ENCODE results near the gene MEGF11.

DNA sequence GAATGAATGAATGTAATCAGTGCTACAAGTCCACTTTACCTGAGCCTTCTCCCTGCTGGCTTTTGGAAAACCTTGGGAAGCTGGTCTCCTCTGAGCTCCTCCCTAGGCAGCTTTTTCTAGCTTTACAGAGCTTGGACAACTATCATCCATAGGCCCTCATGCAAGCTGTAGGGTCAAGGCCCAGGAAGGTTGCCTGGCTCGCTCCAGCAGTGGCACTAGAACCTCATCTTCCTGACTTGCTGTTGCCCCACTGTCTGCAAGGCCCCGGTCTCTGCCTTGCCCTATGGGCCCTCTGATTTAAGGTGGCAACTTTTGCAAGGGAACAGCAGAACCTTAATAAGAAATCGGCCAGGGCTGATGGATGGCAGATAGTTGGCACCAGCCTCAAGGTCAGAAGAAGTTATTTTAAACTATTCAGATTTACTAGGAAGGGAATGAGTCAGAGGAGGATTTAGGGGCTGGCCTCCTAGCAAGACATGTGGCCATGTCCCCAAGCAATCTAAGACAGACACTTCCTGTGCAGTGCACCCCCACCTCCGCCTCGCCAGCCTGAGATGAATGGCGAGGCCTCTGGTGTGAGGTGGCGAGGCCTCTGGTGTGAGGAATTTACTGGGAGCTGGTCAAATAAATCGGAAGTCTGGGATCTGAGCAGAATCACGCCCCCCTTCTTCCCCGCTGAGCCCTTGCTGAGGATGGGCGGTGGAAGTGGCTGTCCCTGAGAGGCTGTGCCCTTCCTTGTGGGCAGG lies 180.8 kb downstream of the MEGF11 start:
- no peak for TF ChIP-seq POLR2A (IDR thresholded peaks at IDR 0.05)
- no peak for TF ChIP-seq CTCF (IDR thresholded peaks at IDR 0.05)
- no peak for TF ChIP-seq EP300 (IDR thresholded peaks at IDR 0.05)
- no peak for TF ChIP-seq POLR2AphosphoS5 (IDR thresholded peaks at IDR 0.05)
